Suppressor macrophage treated with lipopolysaccharide for 4 hours (primary cell): Measurements from ENCODE around the gene PDZD4.

Source experiments
- DNase-seq: peaks from one replicate; pipeline ENCODE4 v3.0.0-alpha.2; 2020

Gene PDZD4

GRCh38 chrX:153805436-153805835, 24.9 kb downstream of the PDZD4 start:
- no peak for DNase-seq

GRCh38 chrX:153804621-153805020, 25.7 kb downstream of the PDZD4 start:
- no peak for DNase-seq

GRCh38 chrX:153804100-153804595, 26.2 kb downstream of the PDZD4 start:
- no peak for DNase-seq

- DNase-seq = no peak
These were observed 26.9 kb downstream of the PDZD4 start for GRCh38 chrX:153803211-153804099.

- DNase-seq = no peak
These were observed 27.8 kb downstream of the PDZD4 start for GRCh38 chrX:153802513-153803045.

- peak; percentile 14 for DNase-seq
These were observed 28.7 kb downstream of the PDZD4 start for GRCh38 chrX:153801669-153802068.

GRCh38 chrX:153800746-153801145, 29.6 kb downstream of the PDZD4 start:
- DNase-seq = no peak

GRCh38 chrX:153800177-153800722, 30.1 kb downstream of the PDZD4 start:
- DNase-seq = no peak

GRCh38 chrX:153799326-153799725, 31.0 kb downstream of the PDZD4 start:
- DNase-seq = no peak

- no peak for DNase-seq
These were observed 32.8 kb downstream of the PDZD4 start for GRCh38 chrX:153797415-153798015.

GRCh38 chrX:153794897-153795816, 35.2 kb downstream of the PDZD4 start:
- DNase-seq = no peak

- peak; percentile 96 for DNase-seq
These were observed 36.1 kb downstream of the PDZD4 start, which contains the start of the genes IDH3G and SSR4 for GRCh38 chrX:153794018-153794896. IDH3G (minus strand) TSS chrX:153794375; CDS start chrX:153794326, 49 bp downstream. SSR4 (plus strand) TSS chrX:153794668; CDS start chrX:153794688, 20 bp downstream.

GRCh38 chrX:153793291-153793690, 37.1 kb downstream of the PDZD4 start:
- peak; percentile 62 for DNase-seq

GRCh38 chrX:153792368-153792767, 38.0 kb downstream of the PDZD4 start:
- DNase-seq = no peak

- no peak for DNase-seq
These were observed 39.1 kb downstream of the PDZD4 start for GRCh38 chrX:153791104-153791852.

- no peak for DNase-seq
These were observed 40.7 kb downstream of the PDZD4 start for GRCh38 chrX:153789654-153790053.

- no peak for DNase-seq
These were observed 43.7 kb downstream of the PDZD4 start for GRCh38 chrX:153786669-153787068.

GRCh38 chrX:153784325-153784967, 45.9 kb downstream of the PDZD4 start:
- no peak for DNase-seq

GRCh38 chrX:153783378-153784013, 46.8 kb downstream of the PDZD4 start:
- no peak for DNase-seq
